ENCODE measurements around the gene TBR1.
A peak's percentile ranks its signal among the peaks of the same experiment; 100 is the strongest.

TBR1 gene

GRCh38 chr2:161382747-161383146, 33.4 kb upstream of the TBR1 start:
- Histone ChIP-seq H4K20me1 (peaks cover 0 to 5% (median 0%) of the 10 kb centered on the region in 11 experiments; a peak in 2 of 22 replicates), H3K4me1 (peaks cover 0 to 48% (median 29%) of the 10 kb centered on the region in 10 experiments; a peak in 17 of 20 replicates), H3K9ac (no peak overlapping the region), H3K27ac (no peak overlapping the region), H3K4me3 (no peak overlapping the region), H3K27me3 (no peaks in the 10 kb centered on the region), H3K36me3 (peaks cover 21 to 66% (median 32%) of the 10 kb centered on the region in 11 experiments), H3K9me3 (replicated peaks in 1 of 11) (peaks cover 0 to 7% (median 0%) of the 10 kb centered on the region in 11 experiments; a peak in 3 of 22 replicates), H3K4me2 (no peak overlapping the region)
- TF ChIP-seq Cebpa-rat (IDR thresholded peaks at IDR 0.05) = no peak

DNA sequence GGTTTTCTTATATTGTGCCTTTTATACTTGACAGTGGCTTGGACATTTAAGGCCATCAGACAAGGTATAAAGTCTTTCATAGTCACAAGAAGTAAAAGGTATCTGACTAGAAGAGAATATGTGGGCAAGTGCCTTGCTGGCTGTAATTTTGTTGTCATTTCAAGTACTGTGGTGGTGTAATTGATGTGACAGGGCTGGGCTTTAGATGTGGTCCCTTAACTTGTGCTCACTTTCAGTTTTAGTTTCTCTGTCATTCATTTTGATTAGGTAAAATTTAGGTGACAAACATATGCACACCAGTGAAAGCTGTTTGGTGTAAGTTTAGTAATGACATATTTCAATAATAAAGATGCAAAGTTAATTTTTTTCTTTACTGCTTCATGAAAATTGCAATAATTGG, 31.2 kb upstream of the TBR1 start:
- Histone ChIP-seq H3K9me3 (replicated peaks in 1 of 11) (peaks cover 0 to 7% (median 0%) of the 10 kb centered on the region in 11 experiments; a peak in 5 of 22 replicates), H3K4me2 (peak overlapping the region in 8 of 11 experiments; percentile 29 to 76 (median 56); a peak in 15 of 22 replicates), H3K4me1 (peaks cover 12 to 69% (median 45%) of the 10 kb centered on the region in 10 experiments; a peak in 19 of 20 replicates), H3K4me3 (no peak overlapping the region), H3K36me3 (peaks cover 13 to 58% (median 25%) of the 10 kb centered on the region in 11 experiments; a peak in 21 of 22 replicates), H3K9ac (no peak overlapping the region), H3K27me3 (no peaks in the 10 kb centered on the region), H3K27ac (no peak overlapping the region), H4K20me1 (peaks cover 0 to 5% (median 0%) of the 10 kb centered on the region in 11 experiments; a peak in 2 of 22 replicates)
- TF ChIP-seq Cebpa-rat (IDR thresholded peaks at IDR 0.05) = no peak

DNA sequence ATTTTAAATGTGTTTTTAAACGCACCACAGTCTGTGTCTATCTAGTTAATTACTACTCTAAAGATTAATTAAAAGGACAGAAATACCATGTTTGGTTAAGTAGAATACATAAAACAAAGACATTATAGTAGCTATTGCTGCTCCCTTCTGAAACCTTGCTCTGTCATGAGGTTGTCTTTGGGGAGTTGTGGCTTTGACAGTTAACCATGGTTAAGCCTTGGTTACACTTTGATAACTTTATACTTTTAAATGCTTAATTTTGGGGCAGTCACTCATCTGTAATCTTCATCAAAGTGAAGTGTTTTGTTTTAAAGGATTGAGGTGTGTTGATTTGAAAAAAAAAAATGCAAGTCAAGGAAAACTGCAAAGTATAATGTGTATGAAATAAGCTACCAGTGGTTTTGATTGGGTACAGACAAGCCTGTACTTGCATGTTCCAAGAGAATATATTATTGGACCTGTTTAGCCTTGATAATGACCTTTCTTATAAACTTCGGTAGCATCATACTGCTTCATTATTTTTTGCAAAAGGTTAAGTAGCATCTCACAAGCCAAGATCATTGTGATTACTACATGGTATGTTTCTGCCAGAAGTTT, 29.8 kb upstream of the TBR1 start:
- H3K4me1 ChIP-seq = peaks cover 12 to 78% (median 48%) of the 10 kb centered on the region in 10 experiments; a peak in 19 of 20 replicates
- H3K9ac ChIP-seq = peak overlapping the region in 1 of 11 experiments; percentile 0; a peak in 2 of 22 replicates
- H3K9me3 ChIP-seq (replicated peaks in 1 of 11) = peaks cover 0 to 8% (median 0%) of the 10 kb centered on the region in 11 experiments; a peak in 5 of 22 replicates
- H3K4me3 ChIP-seq = peak overlapping the region in 2 of 10 experiments; percentile 2 to 13; a peak in 2 of 20 replicates
- H4K20me1 ChIP-seq = 0 out of 22 replicates have a peak, but pooled peaks cover 0 to 5% (median 0%) of the 10 kb centered on the region in 11 experiments
- no peak for TF ChIP-seq Cebpa-rat (IDR thresholded peaks at IDR 0.05)
- H3K4me2 ChIP-seq = peak overlapping the region in 8 of 11 experiments; percentile 29 to 76 (median 57); a peak in 16 of 22 replicates
- H3K36me3 ChIP-seq = peaks cover 21 to 62% (median 32%) of the 10 kb centered on the region in 11 experiments; a peak in 20 of 22 replicates
- peak overlapping the region in 6 of 11 experiments; percentile 4 to 47 (median 41); a peak in 8 of 22 replicates for H3K27ac ChIP-seq
- no peaks in the 10 kb centered on the region for H3K27me3 ChIP-seq

DNA sequence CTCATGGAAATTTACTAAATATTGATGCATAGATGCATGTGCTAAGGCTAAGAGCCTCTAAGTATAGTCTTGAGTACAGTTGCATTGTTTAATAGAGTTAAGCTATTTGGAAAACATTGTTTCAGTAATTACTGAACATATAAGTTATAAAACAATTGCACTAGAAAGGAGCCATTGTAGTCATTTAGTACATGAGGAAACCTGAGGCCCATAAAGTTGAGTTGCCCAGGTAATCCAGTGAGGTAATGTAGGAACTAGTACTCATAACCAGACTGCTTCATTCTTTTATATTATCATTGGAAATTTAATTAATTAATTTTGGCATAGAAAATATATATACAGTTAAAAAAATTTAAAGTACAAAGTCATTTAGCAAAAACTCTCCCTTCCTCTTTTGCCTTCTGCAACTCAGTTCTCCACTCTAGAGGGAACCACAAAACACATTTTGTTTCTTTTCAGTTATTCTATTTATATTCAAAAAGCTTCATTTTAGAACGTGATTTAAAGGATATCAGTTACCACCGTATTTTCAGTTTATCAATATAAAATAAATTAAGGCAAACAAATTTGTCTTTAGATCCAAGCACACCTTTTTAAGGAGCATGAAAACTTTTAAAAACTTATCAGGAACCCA, 27.8 kb upstream of the TBR1 start:
- Histone ChIP-seq H3K4me1 (peaks cover 12 to 74% (median 48%) of the 10 kb centered on the region in 10 experiments; a peak in 19 of 20 replicates), H3K4me2 (peak overlapping the region; percentile 25 to 74 (median 53); a peak in 17 of 22 replicates), H3K4me3 (peak overlapping the region in 2 of 10 experiments; percentile 0 to 26; a peak in 2 of 20 replicates), H3K27ac (peak overlapping the region in 5 of 11 experiments; percentile 22 to 50 (median 42); a peak in 9 of 22 replicates), H3K9ac (no peak overlapping the region; a peak in 1 of 22 replicates), H3K27me3 (no peaks in the 10 kb centered on the region), H3K9me3 (replicated peaks in 1 of 11) (peaks cover 0 to 12% (median 0%) of the 10 kb centered on the region in 11 experiments; a peak in 6 of 22 replicates), H4K20me1 (0 out of 22 replicates have a peak, but pooled peaks cover 0 to 5% (median 0%) of the 10 kb centered on the region in 11 experiments), H3K36me3 (peaks cover 41 to 72% (median 44%) of the 10 kb centered on the region in 11 experiments)
- TF ChIP-seq Cebpa-rat (IDR thresholded peaks at IDR 0.05) = no peak

- Histone ChIP-seq H3K4me1 (peaks cover 7 to 38% (median 24%) of the 10 kb centered on the region in 10 experiments; a peak in 19 of 20 replicates), H3K4me2 (no peak overlapping the region), H3K27ac (no peak overlapping the region), H3K9me3 (replicated peaks in 1 of 11) (peaks cover 0 to 16% (median 0%) of the 10 kb centered on the region in 11 experiments; a peak in 7 of 22 replicates), H3K27me3 (no peaks in the 10 kb centered on the region), H3K36me3 (peaks cover 73 to 90% (median 79%) of the 10 kb centered on the region in 11 experiments), H3K9ac (no peak overlapping the region), H4K20me1 (no peaks in the 10 kb centered on the region), H3K4me3 (no peak overlapping the region)
- no peak for TF ChIP-seq Cebpa-rat (IDR thresholded peaks at IDR 0.05)
Measured at GRCh38 chr2:161391737-161392506, 24.2 kb upstream of the TBR1 start.

DNA sequence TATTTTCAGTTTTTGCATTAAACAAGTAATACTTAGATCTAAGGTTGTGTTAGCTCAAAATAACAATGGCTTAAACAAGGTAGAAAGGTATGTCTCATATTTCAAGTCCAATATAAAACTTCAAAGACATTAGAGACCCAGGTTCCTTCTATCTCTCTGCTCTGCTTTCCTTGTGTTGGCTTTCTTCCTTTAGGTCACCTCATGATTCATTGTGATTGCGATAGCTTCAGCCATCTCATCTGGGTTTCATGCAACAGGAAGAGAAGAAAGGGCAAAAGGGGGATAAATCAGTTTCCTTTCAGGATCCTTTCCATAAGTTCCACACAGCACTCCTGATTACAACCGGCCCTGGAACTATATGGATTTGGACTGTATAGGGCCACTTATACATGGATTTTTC, 16.0 kb upstream of the TBR1 start:
- H4K20me1 ChIP-seq = no peaks in the 10 kb centered on the region
- H3K4me1 ChIP-seq = no peaks in the 10 kb centered on the region
- no peak overlapping the region for H3K9ac ChIP-seq
- H3K27me3 ChIP-seq = no peaks in the 10 kb centered on the region
- H3K27ac ChIP-seq = no peak overlapping the region
- H3K4me2 ChIP-seq = no peak overlapping the region
- H3K36me3 ChIP-seq = peaks cover 69 to 100% (median 94%) of the 10 kb centered on the region in 11 experiments
- no peak overlapping the region for H3K4me3 ChIP-seq
- peaks cover 0 to 13% (median 0%) of the 10 kb centered on the region in 11 experiments; a peak in 8 of 22 replicates for H3K9me3 ChIP-seq (replicated peaks in 1 of 11)
- TF ChIP-seq Cebpa-rat (IDR thresholded peaks at IDR 0.05) = no peak

DNA sequence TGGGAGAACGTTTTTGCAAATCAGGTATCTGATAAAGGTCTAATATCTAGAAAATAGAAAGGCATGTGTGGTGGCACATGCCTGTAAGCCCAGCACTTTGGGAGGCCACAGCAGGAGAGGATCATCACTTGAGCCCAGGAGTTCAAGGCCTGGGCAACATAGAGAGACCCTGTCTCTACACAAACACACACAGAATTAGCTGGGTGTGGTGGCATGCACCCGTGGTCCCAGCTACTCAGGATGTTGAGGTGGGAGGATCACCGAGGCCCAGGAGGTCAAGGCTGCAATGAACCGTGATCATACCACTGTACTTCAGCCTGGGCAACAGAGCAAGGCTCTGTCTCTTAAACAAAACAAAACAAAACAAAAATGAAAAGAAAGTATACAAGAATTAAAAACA, 13.8 kb upstream of the TBR1 start:
- Histone ChIP-seq H3K4me2 (no peak overlapping the region), H4K20me1 (peaks cover 0 to 1% (median 0%) of the 10 kb centered on the region in 11 experiments; a peak in 1 of 22 replicates), H3K4me1 (no peaks in the 10 kb centered on the region), H3K9ac (no peak overlapping the region), H3K4me3 (no peak overlapping the region), H3K36me3 (peaks cover 47 to 87% (median 77%) of the 10 kb centered on the region in 11 experiments), H3K9me3 (replicated peaks in 1 of 11) (peaks cover 0 to 13% (median 0%) of the 10 kb centered on the region in 11 experiments; a peak in 4 of 22 replicates), H3K27me3 (no peaks in the 10 kb centered on the region), H3K27ac (no peak overlapping the region)
- TF ChIP-seq Cebpa-rat (IDR thresholded peaks at IDR 0.05) = no peak

- Histone ChIP-seq H3K4me3 (no peak overlapping the region), H4K20me1 (peaks cover 0 to 11% (median 0%) of the 10 kb centered on the region in 11 experiments; a peak in 7 of 22 replicates), H3K36me3 (peaks cover 26 to 69% (median 58%) of the 10 kb centered on the region in 11 experiments), H3K9me3 (replicated peaks in 1 of 11) (peaks cover 0 to 10% (median 0%) of the 10 kb centered on the region in 11 experiments; a peak in 4 of 22 replicates), H3K27ac (no peak overlapping the region), H3K4me2 (no peak overlapping the region), H3K4me1 (no peaks in the 10 kb centered on the region), H3K27me3 (peaks cover 2 to 5% (median 3%) of the 10 kb centered on the region in 11 experiments; a peak in 17 of 22 replicates), H3K9ac (no peak overlapping the region)
- no peak for TF ChIP-seq Cebpa-rat (IDR thresholded peaks at IDR 0.05)
Measured at GRCh38 chr2:161406316-161406715, 9.8 kb upstream of the TBR1 start.

Data from BLaER1 treated with 17β-estradiol and CSF1 and Interleukin-3, amounts not matched to agents 10 nM and 100 nM (cell line).